ENCODE results near the gene SORBS1. TPM values are rescaled to one million over a fixed set of nuclear protein-coding genes. Genes with fewer than 3 reads are reported as not detected.

The SORBS1 gene
- total RNA-seq, 4 donors from 2014 or later = 35.1 to 53.1 (median 43.3) TPM

DNA sequence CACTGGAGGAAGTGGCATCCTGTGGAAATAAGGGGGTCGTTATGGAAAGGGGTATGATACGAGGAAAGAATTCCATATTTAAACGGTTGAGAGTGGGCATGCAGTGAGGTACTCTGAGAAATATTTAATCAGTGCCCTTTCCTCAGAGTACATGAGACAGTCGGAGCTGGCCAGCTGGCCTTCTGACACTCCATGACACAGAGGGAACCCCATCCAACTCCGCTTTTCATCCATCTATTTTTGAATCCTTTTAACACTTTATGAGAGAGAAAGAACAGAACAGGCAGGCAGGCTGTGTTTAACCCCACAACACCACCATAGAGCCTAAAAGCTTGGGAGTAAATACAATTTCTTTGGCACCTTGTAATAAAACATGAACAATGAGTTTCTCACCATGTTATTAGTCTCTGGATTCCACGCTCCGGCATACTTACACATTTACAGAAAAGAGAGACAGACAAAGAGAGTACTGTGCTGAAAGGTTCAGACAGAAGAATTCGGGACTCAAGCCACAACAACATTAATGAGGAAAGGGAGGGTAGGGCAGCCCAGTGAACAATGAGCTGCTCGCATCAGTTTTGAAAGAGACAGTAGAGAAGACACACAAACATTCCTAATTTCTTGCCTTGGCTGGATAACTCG lies 146.2 kb downstream of the SORBS1 start:
- no peak overlapping the region for H3K4me3 ChIP-seq (ENCODE audit: low read depth, poor library complexity, severe bottlenecking)
- intact Hi-C loops (cut with DNase I; ENCODE audit: low total_unique reads) = no loop called here
- TF ChIP-seq CTCF (IDR thresholded peaks at IDR 0.05) (no peak), POLR2A (IDR thresholded peaks at IDR 0.05) (no peak)
- no peak for DNase-seq (ENCODE audit: low spot score in 2 of 2)
- 58 to 65% methylated on average over 10 of the region's 10 CpGs for WGBS, 2 donors

GRCh38 chr10:95414016-95414830 lies 146.9 kb downstream of the SORBS1 start:
- WGBS, 2 donors = 84 to 85% methylated on average over 27 of the region's 27 CpGs
- no peak overlapping the region for H3K4me3 ChIP-seq (ENCODE audit: low read depth, poor library complexity, severe bottlenecking)
- DNase-seq (ENCODE audit: low spot score in 2 of 2) = no peak
- no peak for TF ChIP-seq CTCF (IDR thresholded peaks at IDR 0.05)
- no peak for TF ChIP-seq POLR2A (IDR thresholded peaks at IDR 0.05)
- intact Hi-C loops (cut with DNase I; ENCODE audit: low total_unique reads) = no loop called here

DNA sequence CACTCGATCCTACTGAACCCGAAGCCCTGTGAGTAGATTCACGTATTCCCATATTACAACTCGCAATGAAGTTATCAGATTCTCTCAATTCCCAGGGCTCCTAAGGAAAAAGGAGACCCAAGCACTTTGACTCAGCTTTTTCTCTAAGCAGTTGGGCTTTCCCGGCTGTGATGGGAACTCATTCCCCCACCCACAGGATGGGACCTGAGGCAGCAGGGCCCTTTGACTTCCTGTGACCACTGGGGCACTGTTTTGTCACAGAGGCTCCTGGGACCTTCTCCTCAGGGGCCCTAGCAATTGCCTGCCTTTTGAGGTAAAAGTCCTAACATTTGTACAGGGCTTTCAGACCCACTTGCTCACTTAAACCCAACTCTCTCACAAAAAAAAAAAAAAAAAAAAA lies 147.6 kb downstream of the SORBS1 start:
- no peak for TF ChIP-seq POLR2A (IDR thresholded peaks at IDR 0.05)
- TF ChIP-seq CTCF (IDR thresholded peaks at IDR 0.05) = no peak
- intact Hi-C loops (cut with DNase I; ENCODE audit: low total_unique reads) = no loop called here
- no peak for DNase-seq (ENCODE audit: low spot score in 2 of 2)
- no peak overlapping the region for H3K4me3 ChIP-seq (ENCODE audit: low read depth, poor library complexity, severe bottlenecking)
- WGBS, 2 donors = 84 to 86% methylated on average over 5 of the region's 5 CpGs

DNA sequence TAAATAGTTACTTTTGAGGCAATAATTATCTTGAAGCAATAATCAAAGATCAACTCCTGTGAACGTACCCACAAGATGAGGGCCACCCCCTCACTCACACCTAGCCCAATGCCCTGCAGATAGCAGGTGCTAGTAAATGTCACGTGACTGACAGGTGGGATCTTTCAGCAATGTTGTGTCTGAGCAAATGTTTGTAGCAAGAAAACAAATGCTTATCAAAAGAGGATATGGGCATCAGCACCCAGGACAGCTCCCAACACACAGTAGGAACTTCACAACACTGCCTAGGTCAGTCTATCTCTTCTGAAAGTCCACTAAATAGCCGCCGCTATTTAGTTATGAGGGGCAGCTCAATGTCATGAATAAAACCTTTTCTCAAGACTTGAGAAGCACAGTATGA lies 149.5 kb downstream of the SORBS1 start:
- no peak overlapping the region for H3K4me3 ChIP-seq (ENCODE audit: low read depth, poor library complexity, severe bottlenecking)
- WGBS, 2 donors = 83 to 86% methylated on average over 4 of the region's 4 CpGs

More for the DNA sequence above, 149.5 kb downstream of the SORBS1 start:
- intact Hi-C loops (cut with DNase I; ENCODE audit: low total_unique reads) = no loop called here
- DNase-seq (ENCODE audit: low spot score in 2 of 2) = no peak
- TF ChIP-seq CTCF (IDR thresholded peaks at IDR 0.05) (no peak), POLR2A (IDR thresholded peaks at IDR 0.05) (no peak)
